Measurements from ENCODE around the gene LRMDA. TPM values are rescaled to one million over a fixed set of nuclear protein-coding genes. Genes with fewer than 3 reads are reported as not detected.
A peak's percentile ranks its signal among the peaks of the same experiment; 100 is the strongest.

Gene LRMDA
- total and polyA plus RNA-seq, 7 donors, result 2.8 to 22.2 (median 9.0) TPM

DNA sequence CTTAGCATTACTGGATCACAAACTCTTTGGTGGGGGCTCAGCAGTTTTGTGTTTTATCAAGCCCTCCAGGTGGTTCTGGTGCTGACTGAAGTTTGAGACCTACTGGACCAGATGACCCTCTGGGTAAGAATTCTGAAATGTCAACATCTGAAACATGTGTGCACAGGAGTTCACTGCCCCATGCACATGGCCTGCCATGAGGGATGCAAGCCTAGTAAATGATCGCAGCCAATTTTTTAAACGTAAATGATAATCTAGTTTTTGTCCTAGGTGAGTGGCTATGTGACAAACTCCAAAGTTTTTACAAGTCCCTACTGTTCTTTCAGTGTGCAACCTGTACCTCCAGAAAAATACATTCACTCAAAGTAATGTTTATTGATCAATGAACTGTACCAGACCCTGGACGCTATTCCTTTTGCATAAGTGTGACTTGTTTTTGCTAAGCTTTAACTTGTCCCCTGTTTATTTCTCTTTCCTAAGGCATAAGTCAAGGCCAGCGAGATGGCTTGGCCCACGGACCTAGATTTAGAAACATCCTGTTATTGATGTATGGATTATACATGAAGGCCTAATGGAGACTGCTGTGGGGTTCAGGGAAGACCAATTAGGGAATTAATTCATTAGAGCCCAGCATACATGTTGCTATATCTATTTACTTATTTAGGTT lies 531.1 kb downstream of the LRMDA start:
- Histone ChIP-seq H3K27ac (no peak overlapping the region), H3K4me3 (no peak overlapping the region), H3K27me3 (no peaks in the 10 kb centered on the region), H3K9me3 (no peaks in the 10 kb centered on the region), H3K36me3 (no peaks in the 10 kb centered on the region), H3K4me1 (no peaks in the 10 kb centered on the region)
- TF ChIP-seq CTCF (IDR thresholded peaks at IDR 0.05), result no peak
- no peak for TF ChIP-seq POLR2A (IDR thresholded peaks at IDR 0.05)
- TF ChIP-seq EP300 (IDR thresholded peaks at IDR 0.05), result no peak
- no peak for TF ChIP-seq POLR2AphosphoS5 (IDR thresholded peaks at IDR 0.05)
- 92 to 95% methylated on average over 5 of the region's 5 CpGs for WGBS, 2 donors
- intact Hi-C loops (cut with DNase I), result no loop called here
- no peak for DNase-seq

DNA sequence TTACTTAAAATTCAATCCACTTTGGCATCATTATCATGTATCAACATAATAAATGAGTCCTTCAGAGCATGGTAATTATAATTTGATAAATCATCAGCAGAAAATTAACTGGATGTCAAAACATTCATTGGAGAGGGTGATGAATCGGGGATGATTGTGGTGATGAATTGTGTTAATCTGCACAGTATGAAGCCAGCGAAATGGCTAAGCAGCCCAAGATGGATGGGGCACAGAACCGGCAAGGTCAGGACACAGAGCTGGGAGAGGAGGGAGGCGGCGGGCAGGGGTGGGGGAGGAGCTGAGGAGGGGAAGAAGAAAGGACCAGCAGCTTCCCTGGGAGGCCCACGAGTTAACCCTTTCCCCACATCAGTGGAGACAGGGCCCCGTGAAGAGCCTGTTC lies 536.1 kb downstream of the LRMDA start:
- 81 to 88% methylated on average over 7 of the region's 7 CpGs for WGBS, 2 donors
- intact Hi-C loops (cut with DNase I), result no loop called here

GRCh38 chr10:75969031-75969430 lies 537.6 kb downstream of the LRMDA start:
- Histone ChIP-seq H3K4me1 (peaks cover 0 to 18% (median 14%) of the 10 kb centered on the region in 4 donors), H3K9me3 (no peaks in the 10 kb centered on the region), H3K27ac (no peak overlapping the region), H3K36me3 (no peaks in the 10 kb centered on the region), H3K4me3 (no peak overlapping the region), H3K27me3 (no peaks in the 10 kb centered on the region)
- intact Hi-C loops (cut with DNase I), result no loop called here
- no peak for DNase-seq
- 76 to 79% methylated on average over 2 of the region's 2 CpGs for WGBS, 2 donors
- TF ChIP-seq CTCF (IDR thresholded peaks at IDR 0.05) (no peak), POLR2AphosphoS5 (IDR thresholded peaks at IDR 0.05) (no peak), EP300 (IDR thresholded peaks at IDR 0.05) (no peak), POLR2A (IDR thresholded peaks at IDR 0.05) (no peak)

More for the DNA sequence above, 536.1 kb downstream of the LRMDA start:
- no peak for DNase-seq
- H3K4me1 ChIP-seq, result peaks cover 0 to 9% (median 7%) of the 10 kb centered on the region in 4 donors
- no peaks in the 10 kb centered on the region for H3K36me3 ChIP-seq
- H3K4me3 ChIP-seq, result no peak overlapping the region
- H3K27ac ChIP-seq, result no peak overlapping the region
- no peaks in the 10 kb centered on the region for H3K27me3 ChIP-seq
- TF ChIP-seq POLR2A (IDR thresholded peaks at IDR 0.05), result no peak
- TF ChIP-seq EP300 (IDR thresholded peaks at IDR 0.05), result no peak
- TF ChIP-seq CTCF (IDR thresholded peaks at IDR 0.05), result no peak
- no peak for TF ChIP-seq POLR2AphosphoS5 (IDR thresholded peaks at IDR 0.05)
- no peaks in the 10 kb centered on the region for H3K9me3 ChIP-seq

DNA sequence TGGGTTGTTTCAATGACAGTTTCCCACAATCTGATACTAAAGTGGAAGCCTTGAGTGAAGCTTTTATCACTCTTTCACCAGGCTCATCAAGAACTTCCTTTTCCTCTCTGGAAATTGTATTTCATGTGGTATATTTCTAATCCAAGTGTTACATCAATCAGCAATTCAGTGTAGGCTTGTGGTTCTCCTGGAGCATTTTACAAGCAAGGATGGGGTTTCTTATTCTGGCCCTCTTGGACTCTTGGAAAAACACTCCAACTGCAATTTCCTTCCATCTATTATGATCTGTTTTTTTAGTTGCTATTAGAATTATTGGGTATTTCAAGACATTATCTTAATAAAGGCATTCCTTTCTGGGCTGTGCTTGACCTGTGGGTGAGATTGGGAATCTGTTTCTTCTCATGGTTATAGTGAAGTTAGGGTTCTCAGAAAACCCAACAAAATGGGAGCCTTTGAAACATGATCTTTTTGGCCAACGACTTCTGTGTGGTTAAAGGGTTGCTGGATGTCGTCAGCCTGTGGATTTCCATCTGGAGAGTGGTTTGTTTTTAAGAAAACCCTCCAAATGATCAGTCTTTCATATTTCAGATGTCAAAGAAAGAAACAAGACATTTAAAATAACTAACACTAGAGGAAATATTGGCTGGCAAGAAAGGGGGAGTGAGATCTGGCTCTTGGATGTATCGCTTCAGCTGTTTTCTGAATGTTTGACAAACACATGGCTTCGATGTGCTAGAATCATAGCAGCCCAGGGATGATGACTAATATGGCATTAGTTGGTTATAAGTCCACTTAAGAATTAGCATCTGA lies 540.2 kb downstream of the LRMDA start:
- no peak for TF ChIP-seq POLR2A (IDR thresholded peaks at IDR 0.05)
- TF ChIP-seq POLR2AphosphoS5 (IDR thresholded peaks at IDR 0.05), result peak in 3 of 4 donors; percentile 20 to 24 (median 23)
- TF ChIP-seq EP300 (IDR thresholded peaks at IDR 0.05), result no peak
- no peak for TF ChIP-seq CTCF (IDR thresholded peaks at IDR 0.05)
- WGBS, 2 donors, result 68 to 82% methylated on average over 4 of the region's 4 CpGs
- no peak for DNase-seq
- intact Hi-C loops (cut with DNase I), result no loop called here
- Histone ChIP-seq H3K4me3 (no peak overlapping the region), H3K36me3 (no peaks in the 10 kb centered on the region), H3K4me1 (peaks cover 0 to 18% (median 14%) of the 10 kb centered on the region in 4 donors), H3K27ac (peak overlapping the region in 3 of 4 donors; percentile 45 to 54 (median 53)), H3K27me3 (no peaks in the 10 kb centered on the region), H3K9me3 (no peaks in the 10 kb centered on the region)

Data from sigmoid colon (tissue), 7 donors.